Measurements from ENCODE around the gene MAB21L2. TPM values are rescaled to one million over a fixed set of nuclear protein-coding genes. Genes with fewer than 3 reads are reported as not detected.

The MAB21L2 gene
- polyA plus RNA-seq, 2 of the 4 experiments (the other 2 are of a cell fraction): not detected

DNA sequence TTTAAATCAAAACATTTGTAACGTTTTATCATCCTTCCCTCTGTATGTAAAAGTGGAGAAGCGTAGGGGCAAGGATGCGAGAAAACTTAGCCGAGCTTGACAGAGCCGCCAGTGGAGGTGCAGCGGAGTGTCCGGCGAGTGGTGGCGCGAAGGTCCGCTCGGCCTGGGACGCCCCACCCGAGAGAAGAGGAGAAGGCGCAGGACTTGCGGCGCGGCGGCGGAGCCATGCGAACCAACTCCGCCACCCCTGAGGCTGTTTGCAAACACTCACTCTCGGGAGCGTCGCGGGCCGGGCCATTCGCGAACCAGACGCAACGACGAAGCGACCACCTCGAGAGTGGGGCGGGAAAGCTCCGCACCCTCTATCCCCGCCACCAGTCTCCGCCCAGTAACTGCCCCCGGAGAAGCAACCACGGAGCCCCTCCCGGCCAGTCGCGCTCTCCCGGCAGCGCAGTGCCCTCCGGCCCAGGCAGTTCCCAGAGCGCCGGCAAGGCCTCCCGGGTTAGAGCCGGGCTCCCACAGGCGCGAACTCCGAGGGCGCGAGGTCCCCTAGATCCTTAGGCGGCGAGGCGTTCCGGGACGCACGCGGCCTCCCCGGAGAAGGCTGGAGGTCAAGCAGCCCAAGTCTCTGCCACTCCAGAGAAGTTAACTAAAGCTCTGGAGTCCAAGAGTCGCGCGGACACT, 2.3 kb upstream of the MAB21L2 start:
- TF ChIP-seq HDAC2 (IDR thresholded peaks at IDR 0.05) (no peak), CBX8 (IDR thresholded peaks at IDR 0.05) (no peak), ZC3H11A (IDR thresholded peaks at IDR 0.05) (no peak), POLR2AphosphoS2 (conservative IDR thresholded peaks at IDR 0.05; ENCODE audit: low read length) (no peak), FOSL2 (IDR thresholded peaks at IDR 0.05) (no peak), FOSL2 (CRISPR knock-in tag; IDR thresholded peaks at IDR 0.05) (no peak), NR3C1 (IDR thresholded peaks at IDR 0.05) (no peak), ESRRA (IDR thresholded peaks at IDR 0.05; ENCODE audit: borderline replicate concordance, low read length) (no peak), NPAS2 (CRISPR knock-in tag; IDR thresholded peaks at IDR 0.05; ENCODE audit: borderline replicate concordance) (no peak), JUN (IDR thresholded peaks at IDR 0.05) (no peak), SREBF2 (IDR thresholded peaks at IDR 0.05) (no peak), MAZ (IDR thresholded peaks at IDR 0.05; ENCODE audit: borderline replicate concordance, low read depth, low read length) (no peak), SMC3 (IDR thresholded peaks at IDR 0.05) (no peak), POLR2A (IDR thresholded peaks at IDR 0.05; ENCODE audit: low read length) (no peak), HOXB5 (CRISPR knock-in tag; IDR thresholded peaks at IDR 0.05) (no peak), BHLHE40 (IDR thresholded peaks at IDR 0.05; ENCODE audit: low read depth, low read length) (no peak)
- DNase-seq (ENCODE audit: low read depth in 1 of 2, low spot score in 1 of 2): no peak
- no peaks in the 10 kb centered on the region for H3K9me3 ChIP-seq
- no peak for ATAC-seq
- ChIA-PET POLR2A (no interaction called here), CTCF (interaction anchor here (0.6 kb wide), 1 partner anchor 14 kb away, joined by 3 read pairs; no protein-coding TSS in a partner anchor)
- peaks cover 15% of the 10 kb centered on the region; the same call in 2 of the 3 replicates for H3K4me1 ChIP-seq
- H3K4me2 ChIP-seq: no peak overlapping the region
- H3K27ac ChIP-seq: no peak overlapping the region
- H3K4me3 ChIP-seq: no peak overlapping the region
- FAIRE-seq: no peak
- WGBS (ENCODE audit: missing lambda C conversion rate): 97% methylated on average over 44 of the region's 66 CpGs

DNA sequence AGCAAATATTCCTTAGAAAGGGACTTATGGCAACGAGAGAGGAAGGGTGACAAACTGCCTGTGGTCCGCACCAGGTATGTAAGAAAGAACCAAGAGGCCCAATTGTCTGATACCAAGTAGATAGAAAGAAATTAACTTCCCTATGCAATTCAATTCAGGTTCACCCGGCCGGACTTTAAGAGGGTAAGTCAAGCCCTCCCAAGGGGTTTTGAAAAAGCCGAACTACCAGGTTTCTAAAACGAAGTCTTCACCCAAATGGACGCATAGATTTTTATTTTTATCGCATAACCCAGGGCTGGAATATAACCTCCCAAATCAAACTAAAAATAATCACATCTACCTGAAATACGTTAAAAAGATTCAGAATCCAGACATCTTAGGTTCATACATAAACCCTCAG, 1.6 kb upstream of the MAB21L2 start:
- POLR2A ChIA-PET: no interaction called here
- Histone ChIP-seq H3K4me2 (no peak overlapping the region), H3K4me3 (no peak overlapping the region), H3K4me1 (peaks cover 15% of the 10 kb centered on the region; the same call in 2 of the 3 replicates), H3K27ac (no peak overlapping the region), H3K9me3 (no peaks in the 10 kb centered on the region)
- no peak for ATAC-seq
- no peak for FAIRE-seq
- DNase-seq (ENCODE audit: low read depth in 1 of 2, low spot score in 1 of 2): no peak
- CTCF ChIA-PET: interaction anchor here (0.6 kb wide), 1 partner anchor 14 kb away, joined by 3 read pairs; no protein-coding TSS in a partner anchor
- WGBS (ENCODE audit: missing lambda C conversion rate): 89% methylated on average over 9 of the region's 9 CpGs
- TF ChIP-seq, protein P1, sequence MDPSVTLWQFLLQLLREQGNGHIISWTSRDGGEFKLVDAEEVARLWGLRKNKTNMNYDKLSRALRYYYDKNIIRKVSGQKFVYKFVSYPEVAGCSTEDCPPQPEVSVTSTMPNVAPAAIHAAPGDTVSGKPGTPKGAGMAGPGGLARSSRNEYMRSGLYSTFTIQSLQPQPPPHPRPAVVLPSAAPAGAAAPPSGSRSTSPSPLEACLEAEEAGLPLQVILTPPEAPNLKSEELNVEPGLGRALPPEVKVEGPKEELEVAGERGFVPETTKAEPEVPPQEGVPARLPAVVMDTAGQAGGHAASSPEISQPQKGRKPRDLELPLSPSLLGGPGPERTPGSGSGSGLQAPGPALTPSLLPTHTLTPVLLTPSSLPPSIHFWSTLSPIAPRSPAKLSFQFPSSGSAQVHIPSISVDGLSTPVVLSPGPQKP (IDR thresholded peaks at IDR 0.05; ENCODE audit: low read depth, low read length): no peak
- TF ChIP-seq CBX2 (IDR thresholded peaks at IDR 0.05; ENCODE audit: borderline replicate concordance, low read depth) (no peak), SMC3 (IDR thresholded peaks at IDR 0.05) (no peak), HOXA7 (CRISPR knock-in tag; IDR thresholded peaks at IDR 0.05) (no peak)
- TF ChIP-seq, protein P2, sequence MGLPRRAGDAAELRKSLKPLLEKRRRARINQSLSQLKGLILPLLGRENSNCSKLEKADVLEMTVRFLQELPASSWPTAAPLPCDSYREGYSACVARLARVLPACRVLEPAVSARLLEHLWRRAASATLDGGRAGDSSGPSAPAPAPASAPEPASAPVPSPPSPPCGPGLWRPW (IDR thresholded peaks at IDR 0.05): no peak
- TF ChIP-seq, protein P3, sequence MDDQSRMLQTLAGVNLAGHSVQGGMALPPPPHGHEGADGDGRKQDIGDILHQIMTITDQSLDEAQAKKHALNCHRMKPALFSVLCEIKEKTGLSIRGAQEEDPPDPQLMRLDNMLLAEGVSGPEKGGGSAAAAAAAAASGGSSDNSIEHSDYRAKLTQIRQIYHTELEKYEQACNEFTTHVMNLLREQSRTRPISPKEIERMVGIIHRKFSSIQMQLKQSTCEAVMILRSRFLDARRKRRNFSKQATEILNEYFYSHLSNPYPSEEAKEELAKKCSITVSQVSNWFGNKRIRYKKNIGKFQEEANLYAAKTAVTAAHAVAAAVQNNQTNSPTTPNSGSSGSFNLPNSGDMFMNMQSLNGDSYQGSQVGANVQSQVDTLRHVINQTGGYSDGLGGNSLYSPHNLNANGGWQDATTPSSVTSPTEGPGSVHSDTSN (IDR thresholded peaks at IDR 0.05): no peak

DNA sequence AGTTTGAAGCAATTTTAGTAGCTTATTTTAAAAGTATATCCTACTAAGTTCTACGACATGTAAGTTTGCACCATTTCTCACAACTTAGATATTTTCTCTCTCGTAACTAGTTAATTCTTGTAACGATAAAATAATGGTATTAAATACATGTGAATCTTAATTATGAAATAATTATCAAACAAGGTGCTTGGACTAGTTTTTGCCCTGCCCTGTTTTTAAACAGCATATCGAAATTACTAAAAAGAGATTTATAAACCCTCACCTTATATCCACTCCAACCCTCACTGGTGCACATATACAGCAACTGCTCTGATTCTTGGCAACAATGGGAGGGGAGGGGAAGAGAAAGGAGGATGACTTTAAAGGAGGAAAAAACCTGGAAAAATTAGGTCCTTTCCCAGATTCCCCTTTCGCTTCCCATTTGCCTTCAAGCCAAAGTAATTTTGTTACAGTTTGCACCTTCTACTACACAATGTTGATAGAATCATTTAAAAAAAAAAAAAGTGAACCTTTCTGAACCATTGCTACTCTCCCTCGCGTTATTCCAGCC, 820 bp upstream of the MAB21L2 start:
- WGBS (ENCODE audit: missing lambda C conversion rate): 93% methylated on average over 7 of the region's 7 CpGs
- CTCF ChIA-PET: no interaction called here
- H3K27ac ChIP-seq: no peak overlapping the region
- peaks cover 15% of the 10 kb centered on the region; the same call in 2 of the 3 replicates for H3K4me1 ChIP-seq
- DNase-seq (ENCODE audit: low read depth in 1 of 2, low spot score in 1 of 2): no peak
- no peak overlapping the region for H3K4me3 ChIP-seq
- no peaks in the 10 kb centered on the region for H3K9me3 ChIP-seq
- H3K4me2 ChIP-seq: no peak overlapping the region
- POLR2A ChIA-PET: no interaction called here
- no peak for ATAC-seq
- no peak for FAIRE-seq
- TF ChIP-seq, protein P4, sequence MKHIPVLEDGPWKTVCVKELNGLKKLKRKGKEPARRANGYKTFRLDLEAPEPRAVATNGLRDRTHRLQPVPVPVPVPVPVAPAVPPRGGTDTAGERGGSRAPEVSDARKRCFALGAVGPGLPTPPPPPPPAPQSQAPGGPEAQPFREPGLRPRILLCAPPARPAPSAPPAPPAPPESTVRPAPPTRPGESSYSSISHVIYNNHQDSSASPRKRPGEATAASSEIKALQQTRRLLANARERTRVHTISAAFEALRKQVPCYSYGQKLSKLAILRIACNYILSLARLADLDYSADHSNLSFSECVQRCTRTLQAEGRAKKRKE (CRISPR knock-in tag; IDR thresholded peaks at IDR 0.05; ENCODE audit: low read depth): no peak
- TF ChIP-seq ZSCAN20 (CRISPR knock-in tag; IDR thresholded peaks at IDR 0.05) (no peak), JUN (IDR thresholded peaks at IDR 0.05) (no peak), NR3C1 (IDR thresholded peaks at IDR 0.05) (no peak), FOXS1 (CRISPR knock-in tag; IDR thresholded peaks at IDR 0.05) (no peak), MYC (IDR thresholded peaks at IDR 0.05; ENCODE audit: borderline replicate concordance, low read length) (no peak), NPAS2 (CRISPR knock-in tag; IDR thresholded peaks at IDR 0.05; ENCODE audit: borderline replicate concordance) (no peak), MAFK (IDR thresholded peaks at IDR 0.05; ENCODE audit: partially characterized antibody) (no peak), SREBF2 (IDR thresholded peaks at IDR 0.05) (no peak), ZFP36 (IDR thresholded peaks at IDR 0.05; ENCODE audit: borderline replicate concordance, partially characterized antibody) (no peak)
- TF ChIP-seq, protein P3 (IDR thresholded peaks at IDR 0.05): no peak
- TF ChIP-seq, protein P5, sequence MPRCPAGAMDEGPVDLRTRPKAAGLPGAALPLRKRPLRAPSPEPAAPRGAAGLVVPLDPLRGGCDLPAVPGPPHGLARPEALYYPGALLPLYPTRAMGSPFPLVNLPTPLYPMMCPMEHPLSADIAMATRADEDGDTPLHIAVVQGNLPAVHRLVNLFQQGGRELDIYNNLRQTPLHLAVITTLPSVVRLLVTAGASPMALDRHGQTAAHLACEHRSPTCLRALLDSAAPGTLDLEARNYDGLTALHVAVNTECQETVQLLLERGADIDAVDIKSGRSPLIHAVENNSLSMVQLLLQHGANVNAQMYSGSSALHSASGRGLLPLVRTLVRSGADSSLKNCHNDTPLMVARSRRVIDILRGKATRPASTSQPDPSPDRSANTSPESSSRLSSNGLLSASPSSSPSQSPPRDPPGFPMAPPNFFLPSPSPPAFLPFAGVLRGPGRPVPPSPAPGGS (IDR thresholded peaks at IDR 0.05): no peak
- TF ChIP-seq, protein P6, sequence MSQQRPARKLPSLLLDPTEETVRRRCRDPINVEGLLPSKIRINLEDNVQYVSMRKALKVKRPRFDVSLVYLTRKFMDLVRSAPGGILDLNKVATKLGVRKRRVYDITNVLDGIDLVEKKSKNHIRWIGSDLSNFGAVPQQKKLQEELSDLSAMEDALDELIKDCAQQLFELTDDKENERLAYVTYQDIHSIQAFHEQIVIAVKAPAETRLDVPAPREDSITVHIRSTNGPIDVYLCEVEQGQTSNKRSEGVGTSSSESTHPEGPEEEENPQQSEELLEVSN (IDR thresholded peaks at IDR 0.05; ENCODE audit: borderline replicate concordance, low read depth): no peak
